ENCODE results near the gene DLGAP1.

DNA sequence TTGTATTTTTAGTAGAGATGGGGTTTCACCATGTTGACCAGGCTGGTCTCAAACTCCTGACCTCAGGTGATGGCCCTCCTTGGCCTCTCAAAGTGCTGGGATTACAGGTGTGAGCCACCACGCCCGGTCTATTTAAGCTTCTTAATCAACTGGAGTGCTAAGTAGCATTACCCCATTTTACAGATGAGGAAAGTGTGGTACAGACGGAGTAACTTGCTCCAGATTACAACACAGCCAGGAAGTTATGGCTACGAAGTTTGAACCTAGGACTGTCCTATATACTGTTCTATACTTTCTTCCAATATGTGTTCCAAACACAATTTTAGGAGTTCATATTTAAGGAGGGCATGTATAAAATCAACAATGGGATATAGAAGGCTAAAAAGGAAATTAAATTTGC is 807.5 kb downstream of the DLGAP1 start:
- TF ChIP-seq, protein P1, sequence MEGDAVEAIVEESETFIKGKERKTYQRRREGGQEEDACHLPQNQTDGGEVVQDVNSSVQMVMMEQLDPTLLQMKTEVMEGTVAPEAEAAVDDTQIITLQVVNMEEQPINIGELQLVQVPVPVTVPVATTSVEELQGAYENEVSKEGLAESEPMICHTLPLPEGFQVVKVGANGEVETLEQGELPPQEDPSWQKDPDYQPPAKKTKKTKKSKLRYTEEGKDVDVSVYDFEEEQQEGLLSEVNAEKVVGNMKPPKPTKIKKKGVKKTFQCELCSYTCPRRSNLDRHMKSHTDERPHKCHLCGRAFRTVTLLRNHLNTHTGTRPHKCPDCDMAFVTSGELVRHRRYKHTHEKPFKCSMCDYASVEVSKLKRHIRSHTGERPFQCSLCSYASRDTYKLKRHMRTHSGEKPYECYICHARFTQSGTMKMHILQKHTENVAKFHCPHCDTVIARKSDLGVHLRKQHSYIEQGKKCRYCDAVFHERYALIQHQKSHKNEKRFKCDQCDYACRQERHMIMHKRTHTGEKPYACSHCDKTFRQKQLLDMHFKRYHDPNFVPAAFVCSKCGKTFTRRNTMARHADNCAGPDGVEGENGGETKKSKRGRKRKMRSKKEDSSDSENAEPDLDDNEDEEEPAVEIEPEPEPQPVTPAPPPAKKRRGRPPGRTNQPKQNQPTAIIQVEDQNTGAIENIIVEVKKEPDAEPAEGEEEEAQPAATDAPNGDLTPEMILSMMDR (IDR thresholded peaks at IDR 0.05), result no peak
- TF ChIP-seq POLR2A (IDR thresholded peaks at IDR 0.05), result no peak

Measured in breast epithelium (tissue), 3 donors.